SJSA1 (cell line): ENCODE results near the gene RNLS. TPM values are rescaled to one million over a fixed set of nuclear protein-coding genes. Genes with fewer than 3 reads are reported as not detected.

Experiments
- DNase-seq, 2 experiments: peaks; one replicate each; pipeline ENCODE4 v3.0.0-alpha.2; 2015 to 2020; ENCODE audit warnings: low spot score in 2 of 2, low read depth in 1 of 2
- H3K27ac ChIP-seq: fragments of 250-450 bp; sonication (Bioruptor Pico); 2 replicates; pipeline ENCODE4 v1.5.1; 2020; ENCODE audit warnings: mild to moderate bottlenecking, moderate library complexity
- H3K27me3 ChIP-seq: fragments of 250-450 bp; sonication (Bioruptor Pico); replicated peaks from 2 replicates; pipeline ENCODE4 v1.5.1; 2020; ENCODE audit warnings: mild to moderate bottlenecking, moderate library complexity
- H3K36me3 ChIP-seq: fragments of 250-450 bp; sonication (Bioruptor Pico); 2 replicates; pipeline ENCODE4 v1.5.1; 2020; ENCODE audit warnings: mild to moderate bottlenecking
- H3K4me1 ChIP-seq: fragments of 250-450 bp; sonication (Bioruptor Pico); replicated peaks from 2 replicates; pipeline ENCODE4 v1.6.1; 2021; ENCODE audit warnings: mild to moderate bottlenecking
- H3K4me3 ChIP-seq: fragments of 250-450 bp; sonication (Bioruptor Pico); 2 replicates; pipeline ENCODE4 v1.5.1; 2020; ENCODE audit warnings: mild to moderate bottlenecking
- H3K9me3 ChIP-seq: fragments of 250-450 bp; sonication (Bioruptor Pico); replicated peaks from 2 replicates; pipeline ENCODE4 v1.5.1; 2020; ENCODE audit warnings: mild to moderate bottlenecking
- total RNA-seq: library from RNA; depleted of rRNA; stranded (reverse); fragments of >200 nt; shearing (Covaris generic); gene quantifications from 2 replicates; pipeline ENCODE4 v1.2.3, GENCODE V29; 2014

RNLS gene
- total RNA-seq, 1 experiment from 2014 or later: not detected

- no peak for DNase-seq
- H3K4me3 ChIP-seq: no peak overlapping the region
- no peak overlapping the region for H3K27ac ChIP-seq
- H3K36me3 ChIP-seq: no peaks in the 10 kb centered on the region
- no peaks in the 10 kb centered on the region for H3K27me3 ChIP-seq
- no peaks in the 10 kb centered on the region for H3K9me3 ChIP-seq
- no peaks in the 10 kb centered on the region for H3K4me1 ChIP-seq
Observed at GRCh38 chr10:88467835-88468485, 115.2 kb downstream of the RNLS start.

- Histone ChIP-seq H3K4me1 (no peaks in the 10 kb centered on the region), H3K36me3 (no peaks in the 10 kb centered on the region), H3K27ac (no peak overlapping the region), H3K9me3 (no peaks in the 10 kb centered on the region), H3K27me3 (no peaks in the 10 kb centered on the region), H3K4me3 (no peak overlapping the region)
- no peak for DNase-seq
Observed at GRCh38 chr10:88466786-88467185, 116.3 kb downstream of the RNLS start.

GRCh38 chr10:88465765-88466164, 117.4 kb downstream of the RNLS start:
- Histone ChIP-seq H3K4me3 (no peak overlapping the region), H3K27ac (no peak overlapping the region), H3K4me1 (no peaks in the 10 kb centered on the region), H3K9me3 (no peaks in the 10 kb centered on the region), H3K27me3 (peaks cover 2% of the 10 kb centered on the region; the same call in 1 of the 2 replicates), H3K36me3 (no peaks in the 10 kb centered on the region)
- no peak for DNase-seq

GRCh38 chr10:88463811-88464210, 119.3 kb downstream of the RNLS start:
- Histone ChIP-seq H3K27me3 (peaks cover 2% of the 10 kb centered on the region; the same call in 1 of the 2 replicates), H3K9me3 (no peaks in the 10 kb centered on the region), H3K27ac (no peak overlapping the region), H3K36me3 (no peaks in the 10 kb centered on the region), H3K4me1 (no peaks in the 10 kb centered on the region), H3K4me3 (no peak overlapping the region)
- DNase-seq: no peak

GRCh38 chr10:88461426-88461825, 121.7 kb downstream of the RNLS start:
- Histone ChIP-seq H3K4me1 (no peaks in the 10 kb centered on the region), H3K27me3 (peaks cover 2% of the 10 kb centered on the region; the same call in 1 of the 2 replicates), H3K36me3 (no peaks in the 10 kb centered on the region), H3K27ac (no peak overlapping the region), H3K9me3 (no peaks in the 10 kb centered on the region), H3K4me3 (no peak overlapping the region)
- no peak for DNase-seq

GRCh38 chr10:88459530-88459929, 123.6 kb downstream of the RNLS start:
- Histone ChIP-seq H3K27ac (no peak overlapping the region), H3K9me3 (no peaks in the 10 kb centered on the region), H3K4me1 (no peaks in the 10 kb centered on the region), H3K36me3 (no peaks in the 10 kb centered on the region), H3K27me3 (peaks cover 2% of the 10 kb centered on the region; the same call in 1 of the 2 replicates), H3K4me3 (no peak overlapping the region)
- no peak for DNase-seq

GRCh38 chr10:88458209-88458608, 124.9 kb downstream of the RNLS start:
- DNase-seq: no peak
- no peaks in the 10 kb centered on the region for H3K9me3 ChIP-seq
- no peaks in the 10 kb centered on the region for H3K4me1 ChIP-seq
- H3K36me3 ChIP-seq: no peaks in the 10 kb centered on the region
- H3K27ac ChIP-seq: no peak overlapping the region
- peaks cover 2% of the 10 kb centered on the region; the same call in 1 of the 2 replicates for H3K27me3 ChIP-seq
- no peak overlapping the region for H3K4me3 ChIP-seq

- Histone ChIP-seq H3K9me3 (no peaks in the 10 kb centered on the region), H3K27me3 (peaks cover 2% of the 10 kb centered on the region; the same call in 1 of the 2 replicates), H3K4me1 (no peaks in the 10 kb centered on the region), H3K4me3 (no peak overlapping the region), H3K27ac (no peak overlapping the region), H3K36me3 (no peaks in the 10 kb centered on the region)
- no peak for DNase-seq
Observed at GRCh38 chr10:88457660-88458059, 125.5 kb downstream of the RNLS start.

- H3K9me3 ChIP-seq: no peaks in the 10 kb centered on the region
- no peaks in the 10 kb centered on the region for H3K36me3 ChIP-seq
- DNase-seq: no peak
- H3K27me3 ChIP-seq: peaks cover 2% of the 10 kb centered on the region; the same call in 1 of the 2 replicates
- H3K27ac ChIP-seq: no peak overlapping the region
- H3K4me3 ChIP-seq: no peak overlapping the region
- H3K4me1 ChIP-seq: no peaks in the 10 kb centered on the region
Observed at GRCh38 chr10:88456730-88457129, 126.4 kb downstream of the RNLS start.

- no peaks in the 10 kb centered on the region for H3K9me3 ChIP-seq
- no peak overlapping the region for H3K4me3 ChIP-seq
- H3K4me1 ChIP-seq: no peaks in the 10 kb centered on the region
- no peak overlapping the region for H3K27ac ChIP-seq
- no peaks in the 10 kb centered on the region; the same call in 1 of the 2 replicates for H3K27me3 ChIP-seq
- DNase-seq: no peak
- no peaks in the 10 kb centered on the region for H3K36me3 ChIP-seq
Observed at GRCh38 chr10:88455831-88456230, 127.3 kb downstream of the RNLS start.

GRCh38 chr10:88450201-88450600, 132.9 kb downstream of the RNLS start:
- no peak for DNase-seq
- Histone ChIP-seq H3K4me1 (no peaks in the 10 kb centered on the region), H3K27ac (no peak overlapping the region), H3K9me3 (no peaks in the 10 kb centered on the region), H3K36me3 (no peaks in the 10 kb centered on the region), H3K4me3 (no peak overlapping the region), H3K27me3 (no peaks in the 10 kb centered on the region)

- no peaks in the 10 kb centered on the region for H3K36me3 ChIP-seq
- H3K4me1 ChIP-seq: no peaks in the 10 kb centered on the region
- no peaks in the 10 kb centered on the region for H3K27me3 ChIP-seq
- no peaks in the 10 kb centered on the region for H3K9me3 ChIP-seq
- H3K27ac ChIP-seq: no peak overlapping the region
- DNase-seq: no peak
- no peak overlapping the region for H3K4me3 ChIP-seq
Observed at GRCh38 chr10:88442716-88443115, 140.4 kb downstream of the RNLS start.

- H3K4me1 ChIP-seq: no peaks in the 10 kb centered on the region
- no peak overlapping the region for H3K4me3 ChIP-seq
- no peaks in the 10 kb centered on the region for H3K36me3 ChIP-seq
- no peaks in the 10 kb centered on the region for H3K27me3 ChIP-seq
- no peak overlapping the region for H3K27ac ChIP-seq
- no peak for DNase-seq
- no peaks in the 10 kb centered on the region for H3K9me3 ChIP-seq
Observed at GRCh38 chr10:88440541-88440940, 142.6 kb downstream of the RNLS start.

- Histone ChIP-seq H3K4me3 (no peak overlapping the region), H3K27me3 (no peaks in the 10 kb centered on the region), H3K4me1 (no peaks in the 10 kb centered on the region), H3K9me3 (no peaks in the 10 kb centered on the region), H3K27ac (no peak overlapping the region), H3K36me3 (no peaks in the 10 kb centered on the region)
- DNase-seq: no peak
Observed at GRCh38 chr10:88439932-88440331, 143.2 kb downstream of the RNLS start.

GRCh38 chr10:88437411-88437810, 145.7 kb downstream of the RNLS start:
- DNase-seq: no peak
- Histone ChIP-seq H3K9me3 (no peaks in the 10 kb centered on the region), H3K27ac (no peak overlapping the region)

More at GRCh38 chr10:88437411-88437810, 145.7 kb downstream of the RNLS start:
- Histone ChIP-seq H3K27me3 (no peaks in the 10 kb centered on the region), H3K4me3 (no peak overlapping the region), H3K36me3 (no peaks in the 10 kb centered on the region), H3K4me1 (no peaks in the 10 kb centered on the region)
